CD4-positive, alpha-beta T cell treated with Interleukin-4 for 1 hour (primary cell): ENCODE measurements around the gene LGI2.
"Not testable (repeated sequence)": the region's sequence is repeated elsewhere in the genome, so short reads cannot be mapped to it uniquely, and the experiment has no call there.

Experiments used
- DNase-seq, 2 donors: peaks; one replicate each; pipeline ENCODE4 v3.0.0-alpha.2; 2020 to 2022

Gene LGI2, protein sequence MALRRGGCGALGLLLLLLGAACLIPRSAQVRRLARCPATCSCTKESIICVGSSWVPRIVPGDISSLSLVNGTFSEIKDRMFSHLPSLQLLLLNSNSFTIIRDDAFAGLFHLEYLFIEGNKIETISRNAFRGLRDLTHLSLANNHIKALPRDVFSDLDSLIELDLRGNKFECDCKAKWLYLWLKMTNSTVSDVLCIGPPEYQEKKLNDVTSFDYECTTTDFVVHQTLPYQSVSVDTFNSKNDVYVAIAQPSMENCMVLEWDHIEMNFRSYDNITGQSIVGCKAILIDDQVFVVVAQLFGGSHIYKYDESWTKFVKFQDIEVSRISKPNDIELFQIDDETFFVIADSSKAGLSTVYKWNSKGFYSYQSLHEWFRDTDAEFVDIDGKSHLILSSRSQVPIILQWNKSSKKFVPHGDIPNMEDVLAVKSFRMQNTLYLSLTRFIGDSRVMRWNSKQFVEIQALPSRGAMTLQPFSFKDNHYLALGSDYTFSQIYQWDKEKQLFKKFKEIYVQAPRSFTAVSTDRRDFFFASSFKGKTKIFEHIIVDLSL

DNA sequence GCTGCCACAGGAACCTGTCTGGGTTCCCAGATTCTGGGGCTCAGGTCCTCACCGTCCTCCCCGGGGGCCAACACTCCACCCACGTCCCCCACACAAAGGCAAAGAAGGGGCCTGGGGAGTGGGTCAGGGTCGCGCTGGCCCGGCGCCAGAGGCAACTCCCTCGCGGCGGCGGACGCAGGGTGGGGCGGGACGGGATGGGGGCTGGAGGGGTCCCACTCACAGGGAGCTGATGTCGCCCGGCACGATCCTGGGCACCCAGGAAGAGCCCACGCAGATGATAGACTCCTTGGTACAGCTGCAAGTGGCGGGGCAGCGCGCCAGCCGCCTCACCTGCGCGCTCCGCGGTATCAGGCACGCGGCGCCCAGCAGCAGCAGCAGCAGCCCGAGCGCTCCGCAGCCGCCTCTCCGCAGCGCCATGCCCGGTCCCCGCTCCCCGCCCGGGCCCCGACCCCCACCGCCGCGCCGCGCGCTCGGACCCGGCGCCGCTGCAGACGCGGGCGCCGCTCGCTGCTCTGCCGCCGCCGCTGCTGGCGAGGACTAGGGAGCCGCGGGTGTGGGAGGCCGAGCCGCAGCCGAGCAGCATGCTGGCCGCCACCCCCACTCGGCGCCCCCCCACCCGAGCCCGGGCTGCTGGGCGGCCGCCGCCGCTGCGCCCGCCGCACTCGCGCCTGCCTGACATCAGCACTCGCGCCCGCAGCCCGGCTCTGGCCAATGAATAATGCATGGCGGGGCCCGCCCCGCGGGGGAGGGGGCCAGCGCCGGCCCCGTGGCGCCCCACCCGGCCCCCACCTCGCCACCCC lies at the start of gene LGI2:
LGI2 (minus strand) TSS at position 670 of the 800 bp plus-strand sequence; CDS start at position 417, 253 bp downstream.
- no peak for DNase-seq

DNA sequence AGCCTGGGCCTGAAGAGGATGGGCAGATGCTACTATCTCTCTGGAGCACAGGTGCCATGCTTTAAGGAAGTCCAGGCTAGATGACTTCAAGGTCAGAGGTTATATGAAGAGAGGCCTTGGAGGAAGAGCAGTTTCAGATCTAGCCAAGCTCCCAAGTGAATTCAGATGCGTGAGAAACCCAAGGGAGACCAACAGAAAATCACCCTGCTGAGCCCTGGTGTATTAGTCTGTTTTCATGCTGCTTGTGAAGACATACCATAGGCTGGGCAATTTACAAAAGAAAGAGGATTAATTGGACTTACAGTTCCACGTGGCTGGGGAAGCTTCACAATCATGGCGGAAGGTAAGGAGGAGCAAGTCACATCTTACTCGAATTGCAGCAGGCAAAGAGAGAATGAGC lies 47.8 kb upstream of the LGI2 start:
- no peak for DNase-seq

DNA sequence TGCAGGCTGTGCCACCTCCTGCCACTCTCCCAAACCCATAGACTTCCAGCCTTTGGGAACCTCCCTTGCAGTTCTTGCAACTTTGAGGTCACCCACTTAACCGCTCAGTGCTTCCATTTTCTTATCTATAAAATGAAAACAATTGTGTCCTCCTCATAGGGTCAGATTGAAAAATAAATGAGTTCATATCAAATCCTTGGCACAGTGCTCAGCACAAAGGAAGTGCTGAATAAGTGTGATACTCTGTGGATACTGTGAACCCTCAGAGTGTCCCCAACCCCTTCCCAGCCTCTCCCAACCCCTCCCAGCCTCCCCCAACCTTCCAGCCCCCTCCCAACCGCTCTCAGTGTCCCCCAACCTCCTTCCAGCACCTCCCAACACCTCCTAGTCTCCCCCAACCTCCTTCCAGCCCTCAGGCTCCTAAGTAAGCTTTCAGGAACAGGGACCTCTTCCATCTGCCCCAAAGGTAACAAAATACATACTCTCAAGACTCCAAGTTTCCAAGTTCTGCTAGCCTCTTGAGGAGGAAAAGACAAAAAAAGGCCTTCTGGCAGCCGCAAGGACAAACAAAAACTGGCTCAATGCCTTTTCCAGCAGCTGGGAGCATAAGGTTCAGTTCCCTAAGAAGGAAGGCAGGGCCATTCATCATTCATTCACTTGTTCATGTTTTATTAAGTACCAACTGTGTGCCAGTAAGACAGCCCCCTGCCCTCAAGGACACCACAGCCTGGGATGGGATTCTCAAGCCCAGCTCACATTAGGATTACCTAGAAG lies 46.1 kb upstream of the LGI2 start:
- no peak for DNase-seq

DNA sequence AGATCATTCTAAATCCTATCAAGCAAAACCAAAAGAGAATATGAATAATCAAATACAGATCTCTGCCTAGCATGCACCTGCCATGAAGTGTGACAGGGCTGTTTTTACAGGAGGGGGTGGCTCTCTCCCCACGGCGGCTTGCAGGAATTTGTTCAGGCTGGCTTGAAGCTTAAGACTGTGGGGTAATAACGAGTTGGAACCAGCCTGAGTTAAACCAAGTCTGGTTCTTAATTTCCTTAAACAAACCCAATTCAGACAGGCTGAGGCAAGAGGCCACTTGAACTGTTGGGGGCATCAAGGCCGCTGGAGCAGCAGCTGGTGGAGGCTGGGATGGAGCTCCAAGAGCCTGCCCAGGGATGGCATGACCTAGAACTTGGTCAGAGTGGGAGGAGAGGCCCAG lies 45.1 kb upstream of the LGI2 start:
- no peak for DNase-seq

DNA sequence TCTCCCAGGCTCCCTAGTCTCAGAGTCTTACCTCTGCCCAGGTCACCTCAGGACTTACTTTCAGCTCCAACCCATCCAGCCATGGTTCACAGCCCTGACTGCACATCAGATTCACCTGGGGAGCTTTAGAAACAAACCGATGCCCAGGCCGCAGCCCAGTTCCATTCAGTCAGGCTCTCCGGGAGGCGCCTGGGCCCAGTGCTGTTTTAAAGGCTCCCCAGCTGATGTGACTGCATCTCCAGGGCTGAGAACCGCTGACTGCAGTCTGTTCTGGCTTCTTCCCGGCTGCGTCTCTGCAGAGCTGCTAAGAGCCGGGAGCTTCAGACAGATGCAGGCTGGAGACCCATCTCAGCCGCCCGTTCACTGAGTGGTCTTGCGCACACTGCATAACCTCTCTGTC lies 44.4 kb upstream of the LGI2 start:
- no peak for DNase-seq

DNA sequence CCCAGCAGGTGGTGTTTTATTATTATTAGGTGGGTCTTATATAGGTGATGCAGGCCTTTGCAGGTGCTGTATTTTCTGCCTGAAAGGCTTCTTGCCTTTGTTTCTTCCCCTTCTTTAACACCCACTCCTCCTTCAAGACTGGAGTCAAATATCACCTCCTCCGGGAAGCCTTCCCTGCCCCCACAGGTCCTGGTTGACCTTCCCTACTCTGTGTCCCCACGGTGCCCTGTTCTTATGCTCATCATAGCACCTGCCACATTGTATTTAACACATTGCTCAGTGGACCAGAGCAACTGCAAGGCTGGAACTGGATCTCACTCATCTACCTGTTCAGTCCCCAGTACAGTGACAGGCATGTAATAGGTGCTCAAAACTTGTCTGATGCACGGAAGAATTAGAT lies 39.8 kb upstream of the LGI2 start:
- DNase-seq: no peak

DNA sequence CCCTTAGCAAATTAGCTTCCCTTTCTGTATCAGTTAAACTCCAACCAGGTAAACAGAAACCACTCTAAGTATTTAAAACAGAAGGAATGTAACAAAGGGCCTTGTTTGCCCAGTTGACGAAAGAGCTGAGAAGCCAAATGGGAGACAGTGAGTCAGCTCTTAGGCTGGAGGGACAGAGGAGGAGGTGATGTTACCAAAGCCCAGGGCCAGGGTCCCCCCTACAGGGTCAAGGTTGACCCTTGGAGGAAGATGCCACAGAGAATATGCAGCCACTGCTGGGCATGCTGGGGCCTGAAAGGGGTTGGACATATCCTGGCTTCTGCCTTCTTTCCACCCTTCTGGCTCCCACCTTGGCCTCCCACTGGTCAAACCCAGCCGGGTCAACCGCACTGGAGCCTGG lies 38.3 kb upstream of the LGI2 start:
- DNase-seq: no peak

DNA sequence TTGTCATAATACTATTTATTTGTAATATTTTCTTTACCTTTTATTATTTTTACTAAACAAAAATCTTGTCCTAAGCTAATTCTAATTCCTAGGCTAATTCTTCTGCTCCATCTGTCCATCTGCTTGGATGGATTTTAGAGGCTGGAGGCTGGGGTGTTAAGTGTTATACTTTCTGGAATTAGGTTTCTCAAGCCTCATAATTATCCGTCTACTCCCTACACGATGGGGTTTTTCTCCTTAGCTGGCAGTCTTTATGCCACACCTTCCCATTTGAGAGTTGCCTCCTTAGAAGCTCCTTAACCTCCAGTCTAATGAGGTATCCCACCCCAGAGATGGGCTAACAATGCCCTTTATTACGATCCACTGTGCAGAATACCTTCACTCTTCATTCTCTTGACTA lies 37.6 kb upstream of the LGI2 start:
- DNase-seq: no peak

DNA sequence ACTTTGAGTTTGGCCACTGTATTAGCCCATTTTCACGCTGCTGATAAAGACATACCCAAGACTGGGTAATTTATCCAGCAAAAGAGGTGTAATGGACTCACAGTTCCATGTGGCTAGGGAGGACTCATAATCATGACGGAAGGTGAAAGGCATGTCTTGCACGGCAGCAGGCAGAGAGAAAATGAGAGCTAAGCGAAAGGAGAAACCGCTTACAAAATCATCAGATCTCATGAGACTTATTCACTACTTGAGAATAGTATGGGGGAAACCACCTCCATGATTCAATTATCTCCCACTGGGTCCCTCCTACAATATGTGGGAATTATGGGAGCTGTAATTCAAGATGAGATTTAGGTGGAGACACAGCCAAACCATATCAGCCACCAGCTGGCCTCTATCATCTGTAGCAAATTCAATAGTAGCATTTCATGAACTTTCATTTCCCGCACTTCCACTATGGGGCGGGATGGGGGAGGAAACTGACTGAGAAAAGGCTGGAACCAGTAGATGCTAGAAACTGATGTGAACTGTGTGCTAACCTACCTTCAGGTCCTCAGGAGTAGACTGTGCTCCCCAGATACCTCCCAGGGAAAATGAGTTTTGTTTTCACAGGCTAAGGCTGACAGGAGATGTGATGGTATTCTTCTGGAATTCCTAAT lies 35.3 kb upstream of the LGI2 start:
- DNase-seq: no peak

DNA sequence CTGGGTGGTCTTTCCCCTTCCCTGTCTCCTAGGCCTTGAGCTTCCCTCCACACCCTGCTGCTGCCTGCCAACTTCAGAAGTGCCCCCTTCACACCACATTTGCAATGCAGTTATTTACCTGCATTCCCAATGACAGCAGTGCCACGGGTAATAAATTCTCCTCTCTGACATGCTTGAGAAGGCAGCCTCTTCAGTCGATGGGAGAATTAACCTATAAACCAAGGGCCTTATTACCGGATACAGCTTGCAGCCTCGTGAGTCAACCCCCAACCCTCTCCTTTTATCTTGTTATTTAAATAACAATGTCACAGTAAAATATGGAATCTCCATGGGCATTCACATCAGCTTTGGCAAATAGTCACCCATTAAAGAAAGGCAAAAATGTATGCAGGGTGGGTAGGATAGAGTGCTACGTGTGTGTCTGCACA lies 34.7 kb upstream of the LGI2 start:
- DNase-seq: no peak

DNA sequence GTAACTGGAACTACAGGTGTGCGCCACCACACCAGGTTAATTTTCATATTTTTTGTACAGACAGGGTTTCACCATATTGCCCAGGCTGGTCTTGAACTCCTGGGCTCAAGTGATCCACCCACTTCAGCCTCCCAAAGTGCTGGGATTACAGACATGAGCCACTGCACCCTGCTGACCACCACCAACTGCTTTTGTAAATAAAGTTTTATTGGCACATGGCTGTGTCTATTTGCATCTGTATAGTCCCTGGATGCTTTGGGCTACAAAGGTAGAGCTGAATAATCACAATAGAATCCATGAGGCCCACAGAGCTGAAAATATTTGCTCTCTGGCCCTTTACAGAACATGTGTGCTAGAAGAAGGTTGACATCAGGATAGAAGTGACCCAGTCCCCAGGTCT lies 33.7 kb upstream of the LGI2 start:
- not testable (repeated sequence) for DNase-seq

DNA sequence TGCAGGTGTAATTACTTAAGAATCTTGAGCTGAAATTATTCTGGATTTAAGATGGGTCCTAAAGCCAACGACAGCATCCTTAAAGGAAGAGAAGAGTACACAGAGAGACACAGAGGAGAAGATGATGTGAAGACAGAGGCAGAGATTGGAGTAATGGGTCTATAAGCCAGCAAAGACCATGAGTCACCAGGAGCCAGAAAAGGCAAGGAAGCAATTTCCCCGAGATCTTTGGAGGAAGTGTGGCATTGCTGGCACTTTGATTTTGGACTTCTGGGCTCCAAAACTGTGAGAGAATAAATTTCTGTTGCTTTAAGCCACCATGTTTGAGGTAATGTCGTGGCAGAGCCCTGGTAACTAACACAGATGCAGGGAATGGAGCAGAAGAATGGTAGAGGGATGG lies 32.4 kb upstream of the LGI2 start:
- no peak for DNase-seq

DNA sequence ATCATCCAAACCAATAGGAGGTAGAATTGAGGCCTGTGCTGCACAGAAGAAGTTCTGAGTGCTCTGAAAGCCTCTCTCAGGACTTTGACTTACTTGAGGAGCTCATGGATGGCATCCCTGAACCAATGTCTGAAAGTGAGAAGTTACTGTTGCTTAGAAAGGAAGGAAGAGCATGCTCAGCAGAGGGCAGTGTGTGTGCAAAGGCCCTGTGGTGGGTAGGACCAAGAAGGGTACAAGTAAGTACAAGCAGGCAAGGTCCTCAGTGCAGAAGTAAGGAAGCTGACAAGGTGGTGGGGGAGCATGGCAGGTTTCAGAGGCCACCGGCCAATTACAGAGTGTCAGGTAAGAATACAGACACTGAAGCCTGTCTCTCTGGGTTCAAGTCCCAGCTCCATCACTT lies 31.4 kb upstream of the LGI2 start:
- DNase-seq: no peak

DNA sequence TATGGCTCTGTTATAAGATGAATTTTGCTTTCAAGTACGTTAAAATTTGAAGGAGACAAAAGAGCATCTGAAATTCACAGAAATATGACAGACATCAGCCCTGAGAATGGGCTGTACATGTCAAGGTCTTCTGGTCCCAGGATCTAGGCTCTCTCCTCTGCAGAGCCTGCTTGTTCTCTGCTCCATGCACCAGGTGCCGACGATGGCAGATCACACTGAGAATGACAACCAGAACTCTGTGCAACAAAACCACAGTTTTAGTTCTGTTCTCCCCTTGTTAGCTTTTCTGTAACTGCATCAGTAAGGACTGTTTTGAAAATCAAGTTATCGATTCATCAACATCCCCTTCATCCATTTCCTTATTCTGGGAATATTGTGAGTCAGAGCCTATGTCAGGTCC lies 30.9 kb upstream of the LGI2 start:
- DNase-seq: no peak

DNA sequence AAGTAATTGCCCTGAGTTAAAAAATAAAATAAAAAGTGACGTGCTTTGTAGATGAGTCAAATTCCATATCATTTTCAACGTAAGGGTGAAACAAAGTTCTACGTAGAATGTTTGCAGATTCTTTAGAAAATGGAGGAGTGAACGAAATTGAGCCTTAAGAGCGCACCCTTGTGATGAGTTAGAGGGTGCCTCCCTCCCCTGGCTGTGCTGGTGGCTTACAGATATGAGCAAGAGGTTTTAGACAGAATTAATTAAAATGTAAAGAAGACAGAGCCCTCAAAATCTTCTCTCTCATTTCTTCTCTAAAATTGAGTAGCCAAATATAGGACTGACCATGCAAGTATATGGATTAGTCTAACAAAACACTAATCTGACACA lies 30.2 kb upstream of the LGI2 start:
- no peak for DNase-seq

DNA sequence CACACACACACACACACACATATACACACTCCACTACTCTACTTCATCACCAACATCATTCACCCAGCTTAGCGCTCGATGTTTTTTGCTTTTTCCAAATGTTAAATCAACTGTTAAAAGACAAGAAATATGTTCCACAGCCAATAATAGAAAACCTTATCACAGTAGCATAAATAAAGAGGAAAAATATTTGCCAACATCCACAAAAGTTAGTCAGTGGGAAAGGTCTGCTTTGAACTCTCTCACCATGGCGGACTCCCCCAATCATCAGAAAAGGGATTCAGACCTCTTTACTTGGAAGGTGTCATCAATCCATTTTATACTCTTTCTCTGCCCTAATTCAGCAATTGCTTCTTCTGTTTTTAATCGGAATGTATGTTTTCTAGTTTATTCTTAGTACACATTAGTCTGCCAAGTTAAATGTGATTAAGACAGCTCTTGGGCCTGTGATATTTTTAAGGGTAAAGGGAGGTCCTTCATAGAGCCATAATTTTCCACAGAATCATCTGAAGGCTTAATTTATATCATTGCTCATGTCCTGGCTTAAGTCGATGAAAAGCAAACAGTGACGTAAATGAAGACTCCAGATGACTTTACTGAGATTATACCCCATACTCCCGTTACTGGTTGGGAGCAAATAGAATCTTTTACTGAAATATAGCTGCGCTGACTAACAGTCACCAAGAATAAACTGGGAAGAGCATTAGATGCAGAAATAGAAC lies 29.7 kb upstream of the LGI2 start:
- DNase-seq: no peak

DNA sequence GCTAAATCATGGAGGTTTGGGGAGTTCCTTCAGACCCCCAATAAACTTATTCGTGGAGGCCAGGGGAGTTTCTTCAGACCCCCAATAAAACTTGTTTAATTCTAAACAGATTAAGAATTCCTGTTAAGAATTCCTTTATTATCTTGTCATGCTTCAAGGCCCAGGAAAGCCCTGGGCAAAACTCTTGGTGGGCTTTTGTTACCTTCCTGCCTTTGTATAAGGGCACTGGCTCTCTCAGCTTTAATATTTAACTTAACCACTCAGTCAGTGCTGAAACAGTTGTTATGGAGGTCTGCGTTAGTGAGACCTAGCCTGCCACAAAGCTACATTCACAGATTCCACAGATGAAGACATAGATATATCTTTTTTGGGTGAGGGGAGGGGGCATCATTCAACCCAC lies 29.0 kb upstream of the LGI2 start:
- DNase-seq: no peak

DNA sequence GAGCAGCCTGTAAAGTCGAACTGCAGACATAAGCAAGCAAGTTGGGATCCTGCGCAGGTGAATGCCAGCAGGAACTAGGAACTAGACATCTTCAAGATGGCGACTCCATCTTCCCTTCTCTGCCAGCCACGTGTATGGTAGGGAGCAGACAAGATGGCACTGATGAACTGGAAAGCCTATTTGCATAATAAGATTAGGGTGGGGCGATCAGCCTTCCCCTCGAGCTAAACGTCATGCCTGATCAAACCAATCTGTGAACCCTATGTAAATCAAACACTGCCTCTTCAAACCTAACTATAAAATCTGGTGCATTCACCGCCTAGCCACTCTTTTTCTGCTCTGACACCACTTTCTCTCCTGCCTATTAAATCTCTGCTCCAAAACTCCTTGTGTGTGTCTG lies 28.1 kb upstream of the LGI2 start:
- DNase-seq: no peak

DNA sequence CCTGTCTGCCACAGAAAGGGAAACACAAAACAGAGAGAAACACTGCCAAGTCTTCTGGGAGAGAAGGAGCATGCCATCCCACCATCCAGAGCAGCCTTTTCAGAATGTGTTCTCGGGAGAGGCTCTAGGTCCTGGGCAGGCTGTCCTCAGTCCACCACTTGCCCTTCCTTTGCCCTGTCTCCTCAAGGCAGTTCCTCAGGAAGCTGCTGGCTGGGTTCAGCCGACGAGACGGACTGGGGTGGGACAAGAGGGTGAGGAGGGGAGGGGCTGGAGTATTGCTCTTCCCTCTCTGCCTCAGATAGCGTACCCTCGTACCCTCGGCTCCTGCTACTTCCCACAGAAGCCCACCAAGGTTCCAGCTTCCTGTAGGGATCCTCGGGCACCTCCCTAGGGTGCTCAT lies 26.6 kb upstream of the LGI2 start:
- DNase-seq: no peak

DNA sequence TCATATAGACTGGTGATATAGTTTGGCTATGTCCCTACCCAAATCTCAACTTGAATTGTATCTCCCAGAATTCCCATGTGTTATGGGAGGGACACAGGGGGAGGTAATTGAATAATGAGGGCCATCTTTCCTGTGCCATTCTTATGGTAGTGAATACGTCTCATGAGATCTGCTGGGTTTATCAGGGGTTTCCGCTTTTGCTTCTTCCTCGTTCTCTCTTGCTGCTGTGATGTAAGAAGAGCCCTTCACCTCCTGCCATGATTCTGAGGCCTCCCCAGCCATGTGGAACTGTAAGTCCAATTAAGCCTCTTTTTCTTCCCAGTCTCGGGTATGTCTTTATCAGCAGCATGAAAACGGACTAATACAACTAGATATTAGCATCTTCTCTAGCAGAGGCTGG lies 21.3 kb upstream of the LGI2 start:
- not testable (repeated sequence) for DNase-seq

DNA sequence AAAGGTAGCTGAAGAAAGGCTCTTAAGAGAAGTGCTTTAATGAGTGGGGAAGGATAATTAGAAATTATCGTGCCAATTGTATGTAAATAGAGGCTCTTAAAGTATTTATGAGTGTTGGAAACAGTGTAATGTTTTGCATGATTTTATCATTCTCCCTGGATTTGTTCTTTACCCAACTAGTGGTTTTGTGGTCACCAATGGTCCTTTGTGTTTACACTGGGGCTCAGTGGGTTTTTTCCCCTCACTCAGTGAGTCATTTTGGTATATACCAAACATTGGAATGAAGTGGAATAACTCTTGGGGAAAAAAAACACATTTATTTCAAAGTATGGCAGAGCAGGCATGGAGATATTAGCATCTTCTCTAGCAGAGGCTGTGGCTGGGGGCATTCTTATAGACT lies 20.8 kb upstream of the LGI2 start:
- DNase-seq: no peak
